SU-DHL-6 (cell line): Measurements from ENCODE around the gene PEDS1.

Experiments used
- EZH2phosphoT487 ChIP-seq: fragments of 200-600 bp; sonication (generic), shearing (Covaris generic); conservative IDR thresholded peaks from 2 replicates; pipeline ENCODE4 v1.6.1; 2018; ENCODE audit warnings: mild to moderate bottlenecking, antibody characterized with exemption, low read length, moderate library complexity, mixed read lengths
- TF ChIP-seq, protein P1 (sequence below): fragments of 200-600 bp; sonication (generic); IDR thresholded peaks from one replicate; pipeline ENCODE4 v1.5.1; 2017; ENCODE audit warnings: antibody characterized with exemption, mild to moderate bottlenecking, low read length, moderate library complexity; ENCODE audit not compliant: insufficient read depth, poor library complexity, severe bottlenecking

DNA sequence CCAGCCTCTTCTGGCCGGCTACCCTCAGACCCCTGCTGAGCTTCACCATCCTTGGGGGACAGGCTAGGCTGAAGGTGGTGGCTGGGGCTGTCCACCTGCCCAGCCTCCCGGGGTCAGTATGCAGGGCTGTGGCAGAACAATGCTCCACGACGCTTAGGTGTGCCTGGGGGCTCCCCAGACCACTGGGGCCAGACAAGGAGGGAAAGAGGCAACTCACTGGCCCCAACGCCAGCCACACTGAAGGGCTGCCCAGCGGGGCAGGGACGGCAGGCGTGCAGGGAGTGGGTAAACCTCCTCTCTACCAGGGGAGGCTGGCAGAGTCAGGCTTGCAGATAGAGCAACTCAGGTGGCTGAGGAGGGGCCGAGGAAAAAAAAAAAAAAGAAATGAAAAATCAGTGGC, 29.0 kb downstream of the PEDS1 start:
- TF ChIP-seq, protein P1, sequence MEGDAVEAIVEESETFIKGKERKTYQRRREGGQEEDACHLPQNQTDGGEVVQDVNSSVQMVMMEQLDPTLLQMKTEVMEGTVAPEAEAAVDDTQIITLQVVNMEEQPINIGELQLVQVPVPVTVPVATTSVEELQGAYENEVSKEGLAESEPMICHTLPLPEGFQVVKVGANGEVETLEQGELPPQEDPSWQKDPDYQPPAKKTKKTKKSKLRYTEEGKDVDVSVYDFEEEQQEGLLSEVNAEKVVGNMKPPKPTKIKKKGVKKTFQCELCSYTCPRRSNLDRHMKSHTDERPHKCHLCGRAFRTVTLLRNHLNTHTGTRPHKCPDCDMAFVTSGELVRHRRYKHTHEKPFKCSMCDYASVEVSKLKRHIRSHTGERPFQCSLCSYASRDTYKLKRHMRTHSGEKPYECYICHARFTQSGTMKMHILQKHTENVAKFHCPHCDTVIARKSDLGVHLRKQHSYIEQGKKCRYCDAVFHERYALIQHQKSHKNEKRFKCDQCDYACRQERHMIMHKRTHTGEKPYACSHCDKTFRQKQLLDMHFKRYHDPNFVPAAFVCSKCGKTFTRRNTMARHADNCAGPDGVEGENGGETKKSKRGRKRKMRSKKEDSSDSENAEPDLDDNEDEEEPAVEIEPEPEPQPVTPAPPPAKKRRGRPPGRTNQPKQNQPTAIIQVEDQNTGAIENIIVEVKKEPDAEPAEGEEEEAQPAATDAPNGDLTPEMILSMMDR = no peak
- no peak for TF ChIP-seq EZH2phosphoT487
